ENCODE measurements around the gene TFDP3.

The TFDP3 gene

GRCh38 chrX:133185119-133185518 is 33.0 kb downstream of the TFDP3 start:
- no peak for DNase-seq

DNA sequence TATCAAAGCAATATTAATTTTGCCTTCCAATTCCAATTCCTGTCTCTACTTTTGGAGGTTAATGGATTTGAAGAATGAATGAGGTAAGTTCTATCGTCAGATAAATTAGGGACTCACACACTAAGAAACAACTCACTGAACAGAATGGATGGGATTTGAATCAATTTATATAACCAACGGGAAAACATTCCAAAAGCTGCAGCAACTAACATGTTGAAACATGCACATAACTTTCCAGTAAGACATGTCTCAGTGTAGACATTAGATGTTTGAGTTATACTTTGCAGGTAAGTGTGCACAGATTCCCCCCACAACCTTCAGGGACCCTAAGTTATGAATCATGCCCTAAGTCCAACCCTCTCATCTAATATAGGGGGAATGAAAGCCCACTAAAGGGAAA is 34.3 kb downstream of the TFDP3 start:
- DNase-seq: no peak

- no peak for DNase-seq
These were observed 38.7 kb downstream of the TFDP3 start for GRCh38 chrX:133179500-133179899.

DNA sequence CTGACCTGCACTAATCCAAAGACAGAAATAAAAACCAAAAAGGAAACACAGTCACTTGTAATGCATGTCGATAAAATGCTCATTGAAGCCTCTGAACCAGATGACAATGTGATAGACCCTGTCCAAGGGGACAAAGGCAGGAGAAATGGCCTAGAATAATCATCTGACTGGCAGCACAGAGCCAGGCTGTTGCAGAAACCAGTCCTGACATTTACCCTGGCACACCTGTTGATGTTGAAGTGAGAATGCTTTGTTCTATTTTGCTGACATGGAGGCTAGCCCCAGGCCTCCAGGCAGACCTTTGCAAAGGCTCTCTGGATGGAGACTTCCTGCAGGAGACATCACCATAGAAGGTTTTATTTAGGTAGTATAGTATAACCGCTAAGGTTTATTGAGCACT is 41.0 kb downstream of the TFDP3 start:
- no peak for DNase-seq

DNA sequence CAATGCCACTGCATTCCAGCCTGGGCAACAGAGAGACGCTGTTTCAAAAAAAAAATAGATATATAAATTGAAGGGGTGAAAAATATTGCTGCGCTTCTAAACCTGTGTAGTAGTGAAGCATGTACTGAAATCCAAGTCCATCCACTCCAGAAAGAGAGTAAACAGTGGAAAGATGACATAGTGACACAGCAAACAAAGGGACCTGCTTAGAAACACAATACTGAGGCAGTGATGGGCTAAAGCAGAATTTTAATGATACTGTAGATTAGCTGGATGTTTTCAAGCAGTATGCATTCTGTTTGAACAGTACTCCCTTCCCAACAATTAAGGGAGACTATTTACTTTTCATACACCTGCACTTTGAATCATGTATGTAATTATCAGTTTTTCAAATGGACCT is 42.5 kb downstream of the TFDP3 start:
- no peak for DNase-seq

GRCh38 chrX:133175162-133175561 is 43.0 kb downstream of the TFDP3 start:
- no peak for DNase-seq

GRCh38 chrX:133171962-133172708 is 46.0 kb downstream of the TFDP3 start:
- DNase-seq: peak in 2 of 3 donors; percentile 3 to 5
